ENCODE results near the gene C1orf105.

DNA sequence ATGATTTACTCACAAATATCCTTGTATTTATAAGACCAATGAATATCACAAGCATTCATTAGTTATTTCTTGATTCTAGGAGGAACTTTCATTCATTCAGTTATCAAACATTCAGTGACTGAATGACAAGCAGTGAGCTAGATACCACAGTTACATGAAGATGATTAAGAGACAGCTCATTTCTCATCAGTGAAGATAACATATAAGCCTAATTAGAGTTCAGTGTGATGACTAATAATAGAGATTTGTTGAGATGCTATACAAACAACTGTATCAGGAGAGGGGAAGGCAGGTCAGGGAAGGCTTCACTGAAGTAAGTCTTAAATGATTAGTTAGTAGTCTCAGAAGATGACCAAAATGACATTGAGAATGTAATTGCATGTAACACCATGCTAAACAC, 14.6 kb upstream of the C1orf105 start:
- TF ChIP-seq SUZ12 (IDR thresholded peaks at IDR 0.05; ENCODE audit: extremely low read depth, insufficient read depth, insufficient read length) (no peak), ZNF274 (IDR thresholded peaks at IDR 0.05; ENCODE audit: low read depth, low read length) (no peak), YY1 (IDR thresholded peaks at IDR 0.05; ENCODE audit: insufficient read depth, insufficient read length) (no peak)
